ENCODE results near the gene NDFIP2.
"Not testable (repeated sequence)": the region's sequence is repeated elsewhere in the genome, so short reads cannot be mapped to it uniquely, and the experiment has no call there.

Gene NDFIP2

DNA sequence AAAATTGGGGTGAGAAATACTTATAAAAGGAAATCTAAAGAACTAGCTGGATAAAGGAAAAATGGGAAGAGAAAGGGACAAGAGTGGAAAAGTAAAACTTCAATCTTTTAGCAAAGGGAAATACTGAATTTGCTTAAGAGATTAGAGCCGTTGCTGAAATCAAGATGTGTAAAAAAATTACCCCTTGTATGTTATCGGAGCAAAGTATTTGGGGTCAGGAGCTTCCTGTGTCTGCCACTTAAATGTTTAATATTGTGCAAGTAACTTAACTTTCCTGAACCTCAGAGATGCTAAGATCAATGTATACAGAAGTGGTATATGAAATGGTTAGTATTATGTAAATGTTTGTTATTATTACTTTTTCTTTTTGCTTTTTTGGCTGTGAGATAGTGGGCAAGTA lies 51.6 kb downstream of the NDFIP2 start:
- no peak for DNase-seq (ENCODE audit: low read depth in 2 of 2)

- peak in 1 of 2 experiments; percentile 2 for DNase-seq (ENCODE audit: low read depth in 2 of 2)
These were observed 52.9 kb downstream of the NDFIP2 start for GRCh38 chr13:79533781-79534400.

GRCh38 chr13:79534596-79534995 lies 53.6 kb downstream of the NDFIP2 start:
- DNase-seq (ENCODE audit: low read depth in 2 of 2): no peak

DNA sequence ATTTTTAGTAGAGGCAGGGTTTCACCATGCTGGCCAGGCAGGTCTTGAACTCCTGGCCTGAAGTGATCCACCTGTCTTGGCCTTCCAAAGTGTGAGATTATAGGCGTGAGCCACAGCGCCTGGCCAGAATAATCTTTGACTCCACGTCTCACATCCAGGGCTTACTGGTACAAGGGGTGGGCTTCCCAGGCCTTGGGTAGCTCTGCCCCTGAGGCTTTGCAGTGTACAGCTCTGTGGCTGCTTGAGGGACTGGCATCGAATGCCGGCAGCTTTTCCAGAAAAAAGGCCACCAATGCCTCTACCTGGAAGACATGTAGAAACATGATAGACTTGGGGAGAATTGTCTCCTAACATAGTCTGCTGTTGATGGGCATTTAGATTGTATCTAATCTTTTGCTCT lies 57.8 kb downstream of the NDFIP2 start:
- DNase-seq (ENCODE audit: low read depth in 2 of 2): no peak

DNA sequence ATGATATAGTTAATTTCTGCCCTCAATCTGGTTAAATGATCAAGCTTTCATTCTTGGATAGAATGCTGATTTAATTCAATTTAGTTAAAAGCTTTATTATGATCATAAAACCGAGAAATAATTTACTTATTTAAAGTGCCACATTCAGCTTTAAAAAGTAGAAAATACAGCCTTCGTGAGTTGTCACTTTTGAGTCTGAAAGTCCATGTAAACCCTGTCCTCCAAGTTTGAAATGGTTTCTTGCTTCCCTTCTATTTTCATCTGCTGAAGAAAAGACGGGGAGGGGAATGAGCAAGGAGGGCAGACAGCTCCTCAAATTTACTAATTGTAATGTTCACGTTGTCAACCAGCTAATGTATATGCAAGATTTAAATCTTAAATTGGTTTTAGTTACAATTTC lies 59.5 kb downstream of the NDFIP2 start:
- no peak for DNase-seq (ENCODE audit: low read depth in 2 of 2)

DNA sequence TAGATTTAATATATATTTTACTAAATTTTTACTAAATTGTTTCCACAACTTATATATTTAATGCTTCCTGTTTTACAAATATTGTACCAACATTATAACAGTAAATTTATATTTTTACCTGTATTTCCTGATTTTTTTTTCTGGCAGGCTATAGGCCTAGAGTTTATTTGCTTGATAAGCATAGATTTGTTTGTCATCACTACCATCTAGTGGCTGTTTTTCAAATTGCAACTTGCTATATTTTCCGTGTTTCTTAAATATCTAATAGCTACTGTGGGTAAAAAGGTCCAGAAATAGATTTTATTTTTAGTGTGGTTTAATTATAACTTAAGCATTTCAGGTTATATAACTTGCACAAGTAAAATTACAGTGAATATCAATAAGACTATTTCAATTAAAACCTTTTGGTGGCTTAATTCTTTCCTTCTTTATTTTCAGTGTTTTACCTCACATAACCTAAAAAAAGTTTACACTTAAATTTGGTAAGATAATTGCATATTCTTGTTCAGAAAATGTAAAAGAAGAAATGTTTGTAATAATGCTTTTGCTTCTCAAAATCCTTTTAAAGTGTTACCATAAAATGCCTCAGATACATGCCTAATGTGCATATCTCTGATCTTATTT lies 60.6 kb downstream of the NDFIP2 start:
- peak; percentile 21 to 22 for DNase-seq (ENCODE audit: low read depth in 2 of 2)

GRCh38 chr13:79543883-79544282 lies 62.9 kb downstream of the NDFIP2 start:
- DNase-seq (ENCODE audit: low read depth in 2 of 2): no peak

DNA sequence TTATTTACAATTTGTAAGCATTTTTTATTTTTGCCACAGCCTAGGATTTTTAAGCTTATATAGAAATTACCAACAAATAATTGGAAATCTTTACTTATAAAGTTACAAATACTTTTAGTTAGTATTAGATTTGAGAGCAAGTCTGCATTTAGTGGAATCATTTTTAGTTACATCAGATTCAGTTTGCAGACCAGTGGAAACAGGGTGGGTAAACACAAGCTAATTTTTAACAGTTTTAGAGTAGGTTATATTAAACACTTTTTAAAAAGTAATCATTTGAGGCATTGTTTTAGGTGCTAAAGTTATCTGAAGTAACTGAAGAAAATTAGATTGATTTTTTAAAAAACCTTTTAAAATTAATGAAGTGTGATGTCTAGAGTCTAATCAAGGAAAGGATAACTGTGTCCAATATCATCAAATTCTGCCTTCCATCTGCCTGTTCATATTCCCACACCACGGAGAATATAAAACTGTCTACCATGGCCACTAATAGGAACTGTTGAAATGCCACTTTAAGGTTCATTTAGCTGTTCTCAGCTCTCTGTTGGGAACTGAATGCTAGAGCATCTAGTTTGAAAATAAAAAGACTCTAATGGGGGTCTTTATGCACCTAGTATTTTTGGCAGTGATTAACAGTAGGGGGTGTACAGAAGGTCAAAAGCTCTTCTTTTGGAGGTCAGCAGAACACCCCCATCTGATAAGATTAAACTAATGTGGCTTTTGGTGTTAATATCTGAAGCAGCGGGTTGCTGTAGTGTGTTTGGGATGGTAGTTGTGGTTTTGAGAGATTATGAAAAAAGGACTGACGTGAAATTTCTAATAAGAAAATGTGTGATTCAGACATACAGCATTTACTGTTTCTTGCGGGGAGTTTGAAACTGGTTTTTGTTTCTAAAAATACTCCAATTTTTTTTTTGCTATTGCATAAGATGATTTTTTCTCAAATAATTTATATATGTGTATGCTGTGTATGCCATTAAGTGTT lies 66.5 kb downstream of the NDFIP2 start:
- no peak for DNase-seq (ENCODE audit: low read depth in 2 of 2)

DNA sequence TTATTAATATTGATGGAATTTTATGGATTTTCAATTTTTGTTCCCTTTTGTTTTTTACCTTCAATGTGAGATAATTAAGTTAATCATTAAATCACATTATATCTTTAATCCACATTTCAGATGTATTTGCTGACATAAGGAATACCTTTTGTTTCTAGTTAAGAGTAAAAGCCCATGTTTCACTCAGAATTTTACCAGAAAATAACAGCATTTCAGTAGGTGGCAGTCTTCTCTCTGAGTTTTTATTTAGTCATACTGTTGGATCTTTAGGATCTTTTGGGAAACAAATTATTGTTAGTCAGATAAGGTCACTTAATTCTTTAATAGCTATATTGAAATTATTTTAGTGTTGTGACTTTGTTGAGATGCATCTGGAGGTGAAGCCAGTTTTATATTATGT lies 67.9 kb downstream of the NDFIP2 start:
- DNase-seq (ENCODE audit: low read depth in 2 of 2): no peak

DNA sequence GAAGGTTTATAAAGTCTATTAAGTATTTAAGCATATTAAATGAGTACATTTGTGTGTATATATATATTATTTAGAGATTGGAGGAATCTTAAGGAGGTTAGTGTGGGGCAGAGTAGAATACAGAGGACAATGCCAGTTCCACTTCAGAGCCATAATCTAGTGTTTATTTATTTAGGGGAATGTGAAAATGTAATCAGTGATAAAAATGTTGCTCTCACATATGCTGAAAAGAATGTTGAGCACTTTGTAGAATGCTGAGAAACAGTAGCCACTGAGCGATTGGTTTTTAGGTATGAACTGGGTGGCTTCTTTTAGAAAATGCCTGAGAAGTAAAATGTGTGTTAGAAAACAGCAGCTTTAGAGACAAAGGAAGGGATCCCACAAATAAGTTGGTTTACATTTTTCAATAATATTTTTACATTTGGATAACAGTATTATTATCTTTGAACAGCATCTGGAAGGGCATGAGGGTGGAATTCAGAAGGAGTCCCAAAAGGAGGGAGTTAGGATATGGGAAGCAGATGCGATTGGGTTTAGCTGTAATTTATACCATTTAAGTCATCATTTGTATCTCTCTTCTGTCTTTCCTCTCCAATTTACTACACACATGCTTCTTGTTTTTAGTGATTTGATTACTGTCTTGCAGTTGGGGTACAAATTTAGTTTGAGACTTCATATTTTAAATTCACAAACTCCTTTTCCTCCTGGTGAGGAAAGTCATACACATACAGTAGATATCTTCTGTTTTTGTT lies 68.6 kb downstream of the NDFIP2 start:
- DNase-seq (ENCODE audit: low read depth in 2 of 2): no peak

GRCh38 chr13:79557666-79558065 lies 76.7 kb downstream of the NDFIP2 start:
- no peak for DNase-seq (ENCODE audit: low read depth in 2 of 2)

GRCh38 chr13:79560954-79561353 lies 80.0 kb downstream of the NDFIP2 start:
- DNase-seq (ENCODE audit: low read depth in 2 of 2): no peak

- DNase-seq (ENCODE audit: low read depth in 2 of 2): no peak
These were observed 81.6 kb downstream of the NDFIP2 start for GRCh38 chr13:79562557-79562956.

- DNase-seq (ENCODE audit: low read depth in 2 of 2): no peak
These were observed 85.2 kb downstream of the NDFIP2 start for GRCh38 chr13:79566118-79566517.

DNA sequence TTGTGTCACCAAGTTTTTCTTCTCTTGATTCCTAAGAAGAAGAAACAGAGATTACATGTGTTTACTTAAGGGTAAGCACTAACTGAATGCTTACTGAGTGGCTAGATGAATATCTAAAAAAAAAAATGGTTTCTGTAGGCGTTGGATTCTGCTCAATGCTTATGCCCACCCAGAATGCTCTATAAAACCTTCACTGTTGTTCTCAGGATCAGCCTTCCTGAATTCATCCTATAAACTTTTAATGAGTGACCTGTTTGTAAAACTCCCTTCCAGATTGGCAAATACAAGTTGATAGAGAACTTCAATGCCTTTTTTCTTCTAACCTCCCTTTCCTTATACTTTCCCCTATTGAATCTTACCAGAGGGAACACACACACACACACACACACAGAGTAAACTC lies 90.2 kb downstream of the NDFIP2 start:
- no peak for DNase-seq (ENCODE audit: low read depth in 2 of 2)

DNA sequence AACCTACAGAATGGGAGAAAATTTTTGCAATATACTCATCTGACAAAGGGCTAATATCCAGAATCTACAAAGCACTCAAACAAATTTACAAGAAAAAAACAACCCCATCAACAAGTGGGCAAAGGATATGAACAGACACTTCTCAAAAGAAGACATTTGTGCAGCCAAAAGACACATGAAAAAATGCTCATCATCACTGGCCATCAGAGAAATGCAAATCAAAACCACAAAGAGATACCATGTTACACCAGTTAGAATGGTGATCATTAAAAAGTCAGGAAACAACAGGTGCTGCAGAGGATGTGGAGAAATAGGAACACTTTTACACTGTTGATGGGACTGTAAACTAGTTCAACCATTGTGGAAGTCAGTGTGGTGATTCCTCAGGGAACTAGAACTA lies 92.9 kb downstream of the NDFIP2 start:
- not testable (repeated sequence) for DNase-seq (ENCODE audit: low read depth in 2 of 2)

- no peak for DNase-seq (ENCODE audit: low read depth in 2 of 2)
These were observed 100.9 kb downstream of the NDFIP2 start for GRCh38 chr13:79581870-79582315.

- no peak for DNase-seq (ENCODE audit: low read depth in 2 of 2)
These were observed 101.9 kb downstream of the NDFIP2 start for GRCh38 chr13:79582896-79583295.

DNA sequence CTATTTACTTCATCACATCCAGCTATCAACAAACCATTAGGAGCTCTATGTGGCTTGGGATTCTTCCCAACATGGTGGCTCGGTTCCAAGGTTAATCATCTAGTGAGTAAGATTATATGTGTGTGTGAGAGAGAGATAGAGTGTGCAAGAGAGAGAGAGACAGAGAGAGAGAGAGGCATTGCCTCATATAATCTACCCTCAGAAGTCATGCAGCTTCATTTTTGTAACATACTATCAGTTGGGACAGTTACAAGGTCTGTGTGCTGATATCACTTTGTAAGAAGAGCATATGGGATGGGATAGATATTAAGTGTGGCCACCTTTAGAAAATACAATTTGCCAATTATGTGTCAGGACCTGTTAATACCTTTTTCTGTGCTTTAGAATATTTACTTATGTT lies 104.1 kb downstream of the NDFIP2 start:
- DNase-seq (ENCODE audit: low read depth in 2 of 2): no peak

GRCh38 chr13:79589603-79590393 lies 108.8 kb downstream of the NDFIP2 start:
- no peak for DNase-seq (ENCODE audit: low read depth in 2 of 2)

GRCh38 chr13:79590394-79590676 lies 109.4 kb downstream of the NDFIP2 start:
- no peak for DNase-seq (ENCODE audit: low read depth in 2 of 2)
